ENCODE measurements around the gene POMGNT2.

The POMGNT2 gene

DNA sequence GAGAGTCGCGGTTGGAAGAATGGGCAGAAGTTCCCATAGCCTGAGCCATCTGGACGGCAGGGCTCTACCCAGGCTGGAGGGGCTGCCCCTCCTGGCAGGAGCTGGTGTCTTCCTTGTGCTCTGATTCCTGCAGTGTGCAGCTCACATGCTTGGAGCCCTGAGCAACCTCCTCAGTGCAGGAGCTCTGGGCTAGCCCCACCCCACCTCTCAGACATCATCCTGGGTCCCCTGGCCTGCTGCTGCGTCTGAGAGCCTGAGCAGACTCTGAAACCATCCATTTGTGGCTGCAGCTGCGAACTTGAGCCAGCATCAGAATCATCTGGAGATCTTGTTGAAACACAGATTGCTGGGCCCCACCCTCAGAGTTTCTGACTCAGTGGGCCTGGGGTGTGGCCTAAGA lies 42.8 kb downstream of the POMGNT2 start:
- no peak overlapping the region for H3K27ac ChIP-seq
- H3K79me2 ChIP-seq (ENCODE audit: insufficient read depth, low read depth): no peaks in the 10 kb centered on the region
- no peaks in the 10 kb centered on the region for H3K4me1 ChIP-seq (ENCODE audit: low read depth, poor library complexity, severe bottlenecking)
- H3K27me3 ChIP-seq (ENCODE audit: insufficient read depth, low read depth): no peaks in the 10 kb centered on the region
- no peaks in the 10 kb centered on the region for H4K20me1 ChIP-seq (ENCODE audit: insufficient read depth)
- H3K4me3 ChIP-seq (IDR thresholded peaks at IDR 0.05; ENCODE audit: insufficient read depth, low read depth, low read length): no peak overlapping the region
- H2AFZ ChIP-seq (ENCODE audit: low read depth): no peak overlapping the region
- no peak overlapping the region for H3K9ac ChIP-seq
- no peak overlapping the region for H3K4me2 ChIP-seq
- H3K36me3 ChIP-seq (ENCODE audit: insufficient read depth): no peaks in the 10 kb centered on the region
- TF ChIP-seq, protein P1, sequence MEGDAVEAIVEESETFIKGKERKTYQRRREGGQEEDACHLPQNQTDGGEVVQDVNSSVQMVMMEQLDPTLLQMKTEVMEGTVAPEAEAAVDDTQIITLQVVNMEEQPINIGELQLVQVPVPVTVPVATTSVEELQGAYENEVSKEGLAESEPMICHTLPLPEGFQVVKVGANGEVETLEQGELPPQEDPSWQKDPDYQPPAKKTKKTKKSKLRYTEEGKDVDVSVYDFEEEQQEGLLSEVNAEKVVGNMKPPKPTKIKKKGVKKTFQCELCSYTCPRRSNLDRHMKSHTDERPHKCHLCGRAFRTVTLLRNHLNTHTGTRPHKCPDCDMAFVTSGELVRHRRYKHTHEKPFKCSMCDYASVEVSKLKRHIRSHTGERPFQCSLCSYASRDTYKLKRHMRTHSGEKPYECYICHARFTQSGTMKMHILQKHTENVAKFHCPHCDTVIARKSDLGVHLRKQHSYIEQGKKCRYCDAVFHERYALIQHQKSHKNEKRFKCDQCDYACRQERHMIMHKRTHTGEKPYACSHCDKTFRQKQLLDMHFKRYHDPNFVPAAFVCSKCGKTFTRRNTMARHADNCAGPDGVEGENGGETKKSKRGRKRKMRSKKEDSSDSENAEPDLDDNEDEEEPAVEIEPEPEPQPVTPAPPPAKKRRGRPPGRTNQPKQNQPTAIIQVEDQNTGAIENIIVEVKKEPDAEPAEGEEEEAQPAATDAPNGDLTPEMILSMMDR (conservative IDR thresholded peaks at IDR 0.05; ENCODE audit: low read depth, low read length): no peak

DNA sequence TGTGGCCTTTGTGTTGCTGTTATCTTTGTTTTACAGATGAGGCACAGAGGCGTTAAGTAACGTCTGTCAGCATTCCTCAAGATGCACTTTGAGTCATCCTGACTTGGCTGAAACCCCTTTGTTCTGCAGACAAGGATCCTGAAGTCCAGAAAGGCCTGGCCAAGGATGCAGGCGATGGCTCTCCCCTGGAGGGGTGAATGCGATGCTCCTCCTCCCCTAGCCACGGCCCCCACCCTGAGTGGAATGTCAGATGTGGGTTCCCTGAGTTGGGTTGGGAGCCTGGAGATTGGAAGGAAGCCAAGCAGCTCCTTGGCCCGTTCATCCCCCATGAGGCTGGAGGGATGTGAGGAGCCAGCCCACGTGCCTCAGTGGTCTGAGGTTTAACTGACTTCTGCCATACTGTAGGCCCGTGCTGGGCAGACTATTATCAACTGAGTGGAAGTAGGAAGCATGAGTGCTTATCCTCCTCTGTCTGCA lies 43.3 kb downstream of the POMGNT2 start:
- no peak overlapping the region for H3K4me2 ChIP-seq
- H2AFZ ChIP-seq (ENCODE audit: low read depth): no peak overlapping the region
- H3K9ac ChIP-seq: no peak overlapping the region
- TF ChIP-seq, protein P1 (conservative IDR thresholded peaks at IDR 0.05; ENCODE audit: low read depth, low read length): no peak
- no peaks in the 10 kb centered on the region for H3K79me2 ChIP-seq (ENCODE audit: insufficient read depth, low read depth)
- H4K20me1 ChIP-seq (ENCODE audit: insufficient read depth): no peaks in the 10 kb centered on the region
- no peaks in the 10 kb centered on the region for H3K27me3 ChIP-seq (ENCODE audit: insufficient read depth, low read depth)
- no peak overlapping the region for H3K27ac ChIP-seq
- no peaks in the 10 kb centered on the region for H3K4me1 ChIP-seq (ENCODE audit: low read depth, poor library complexity, severe bottlenecking)
- H3K36me3 ChIP-seq (ENCODE audit: insufficient read depth): no peaks in the 10 kb centered on the region
- H3K4me3 ChIP-seq (IDR thresholded peaks at IDR 0.05; ENCODE audit: insufficient read depth, low read depth, low read length): no peak overlapping the region

DNA sequence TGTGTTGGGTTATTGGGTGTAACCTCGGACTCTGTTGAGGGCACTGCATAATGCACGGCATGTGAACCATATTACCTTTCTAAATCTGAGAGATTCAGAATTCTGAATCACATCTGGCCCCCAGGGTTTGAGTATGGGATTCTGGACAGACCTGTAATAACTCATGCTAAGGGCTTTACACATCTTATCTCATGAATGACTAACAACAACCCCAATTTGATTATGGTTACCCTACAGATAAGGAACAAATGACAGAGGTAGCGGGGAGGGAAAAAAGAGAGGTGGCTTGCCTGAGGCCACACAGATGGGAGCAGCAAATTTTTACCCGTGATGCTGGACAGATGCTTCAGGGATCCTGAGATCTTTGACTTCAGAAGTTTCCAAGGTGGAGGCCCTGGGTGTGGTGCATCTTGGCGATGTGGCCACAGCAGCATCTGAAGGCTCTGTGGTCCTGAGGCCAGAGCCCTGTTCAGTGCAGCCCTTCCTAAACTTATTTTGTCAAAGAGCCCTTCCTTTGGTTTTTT lies 43.8 kb downstream of the POMGNT2 start:
- H3K27ac ChIP-seq: no peak overlapping the region

DNA sequence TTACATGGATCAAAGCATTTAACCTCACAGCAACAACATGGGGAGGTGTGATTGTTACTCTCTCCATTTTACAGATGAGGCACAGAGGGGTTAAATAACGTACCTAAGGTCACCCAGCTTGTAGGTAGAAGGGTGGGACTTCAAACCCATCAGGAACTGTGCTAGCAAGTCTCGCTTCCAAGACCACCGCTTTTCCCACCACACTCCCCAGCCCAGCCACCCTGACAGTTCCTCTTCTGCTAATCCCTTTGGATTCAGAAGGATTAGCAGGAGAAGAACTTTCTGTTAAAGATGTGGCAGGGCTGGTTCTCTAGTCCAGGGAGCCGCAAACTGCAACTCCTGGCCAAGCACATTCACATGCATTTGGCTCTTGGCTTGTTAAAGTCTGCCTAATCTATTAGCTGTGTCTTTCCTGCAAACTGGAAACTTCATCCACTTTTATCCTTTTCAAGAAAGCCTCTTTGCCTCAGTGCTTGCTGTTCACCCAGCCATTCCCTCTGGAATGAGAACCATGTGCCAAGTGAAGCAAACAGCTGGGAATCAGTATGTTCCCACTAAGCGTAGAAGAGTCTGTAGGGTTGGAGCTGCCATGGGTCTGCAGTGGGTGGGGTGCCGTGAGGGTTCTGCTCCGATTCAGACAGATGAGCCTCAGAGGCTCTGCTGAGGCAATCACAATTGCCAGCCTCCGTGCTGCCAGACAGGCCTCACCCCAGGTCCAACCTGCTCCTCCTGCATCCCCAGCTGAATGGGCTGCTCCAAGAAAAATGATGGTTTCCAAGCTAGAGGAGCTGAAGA lies 44.6 kb downstream of the POMGNT2 start:
- Histone ChIP-seq H3K4me3 (IDR thresholded peaks at IDR 0.05; ENCODE audit: insufficient read depth, low read depth, low read length) (no peak overlapping the region), H2AFZ (ENCODE audit: low read depth) (no peak overlapping the region)

More for the DNA sequence above, 43.8 kb downstream of the POMGNT2 start:
- H3K36me3 ChIP-seq (ENCODE audit: insufficient read depth): no peaks in the 10 kb centered on the region
- no peak overlapping the region for H3K9ac ChIP-seq
- no peaks in the 10 kb centered on the region for H3K4me1 ChIP-seq (ENCODE audit: low read depth, poor library complexity, severe bottlenecking)
- no peak overlapping the region for H3K4me3 ChIP-seq (IDR thresholded peaks at IDR 0.05; ENCODE audit: insufficient read depth, low read depth, low read length)
- no peaks in the 10 kb centered on the region for H3K79me2 ChIP-seq (ENCODE audit: insufficient read depth, low read depth)
- no peak overlapping the region for H2AFZ ChIP-seq (ENCODE audit: low read depth)
- TF ChIP-seq, protein P1 (conservative IDR thresholded peaks at IDR 0.05; ENCODE audit: low read depth, low read length): no peak
- H4K20me1 ChIP-seq (ENCODE audit: insufficient read depth): no peaks in the 10 kb centered on the region
- H3K27me3 ChIP-seq (ENCODE audit: insufficient read depth, low read depth): no peaks in the 10 kb centered on the region
- H3K4me2 ChIP-seq: no peak overlapping the region

More for the DNA sequence above, 44.6 kb downstream of the POMGNT2 start:
- TF ChIP-seq, protein P1 (conservative IDR thresholded peaks at IDR 0.05; ENCODE audit: low read depth, low read length): no peak
- Histone ChIP-seq H3K9ac (no peak overlapping the region), H3K4me2 (no peak overlapping the region), H4K20me1 (ENCODE audit: insufficient read depth) (no peaks in the 10 kb centered on the region), H3K79me2 (ENCODE audit: insufficient read depth, low read depth) (no peaks in the 10 kb centered on the region), H3K27ac (no peak overlapping the region), H3K27me3 (ENCODE audit: insufficient read depth, low read depth) (no peaks in the 10 kb centered on the region), H3K4me1 (ENCODE audit: low read depth, poor library complexity, severe bottlenecking) (no peaks in the 10 kb centered on the region), H3K36me3 (ENCODE audit: insufficient read depth) (no peaks in the 10 kb centered on the region)
